Endometrial microvascular endothelial cells (primary cell): ENCODE measurements around the gene KDM2B. TPM values are rescaled to one million over a fixed set of nuclear protein-coding genes. Genes with fewer than 3 reads are reported as not detected.

ENCODE experiments used
- in situ Hi-C: cut with HindIII; loops from 2 replicates; pipeline ENCODE4 v1.10.0; 2017; ENCODE audit warnings: low sequenced_read_pairs, low pct_unique_long_range_greater_than_20kb; ENCODE audit errors: inconsistent ontology term
- total RNA-seq: library from RNA; depleted of rRNA; stranded (reverse); fragments of >200 nt; gene quantifications from one replicate; pipeline ENCODE4 v1.2.3, GENCODE V29; 2015; ENCODE audit errors: inconsistent ontology term

The KDM2B gene
- total RNA-seq, 1 donor from 2014 or later, result 25.6 TPM

GRCh38 chr12:121535150-121536053 lies 45.4 kb downstream of the KDM2B start:
- in situ Hi-C loops, result no loop called here

- in situ Hi-C loops, result no loop called here
Observed at GRCh38 chr12:121534495-121535148, 46.2 kb downstream of the KDM2B start.

GRCh38 chr12:121533394-121534090 lies 47.3 kb downstream of the KDM2B start:
- in situ Hi-C loops, result no loop called here

GRCh38 chr12:121532503-121533393 lies 48.1 kb downstream of the KDM2B start:
- in situ Hi-C loops, result no loop called here

GRCh38 chr12:121531356-121531750 lies 49.5 kb downstream of the KDM2B start:
- in situ Hi-C loops, result no loop called here

DNA sequence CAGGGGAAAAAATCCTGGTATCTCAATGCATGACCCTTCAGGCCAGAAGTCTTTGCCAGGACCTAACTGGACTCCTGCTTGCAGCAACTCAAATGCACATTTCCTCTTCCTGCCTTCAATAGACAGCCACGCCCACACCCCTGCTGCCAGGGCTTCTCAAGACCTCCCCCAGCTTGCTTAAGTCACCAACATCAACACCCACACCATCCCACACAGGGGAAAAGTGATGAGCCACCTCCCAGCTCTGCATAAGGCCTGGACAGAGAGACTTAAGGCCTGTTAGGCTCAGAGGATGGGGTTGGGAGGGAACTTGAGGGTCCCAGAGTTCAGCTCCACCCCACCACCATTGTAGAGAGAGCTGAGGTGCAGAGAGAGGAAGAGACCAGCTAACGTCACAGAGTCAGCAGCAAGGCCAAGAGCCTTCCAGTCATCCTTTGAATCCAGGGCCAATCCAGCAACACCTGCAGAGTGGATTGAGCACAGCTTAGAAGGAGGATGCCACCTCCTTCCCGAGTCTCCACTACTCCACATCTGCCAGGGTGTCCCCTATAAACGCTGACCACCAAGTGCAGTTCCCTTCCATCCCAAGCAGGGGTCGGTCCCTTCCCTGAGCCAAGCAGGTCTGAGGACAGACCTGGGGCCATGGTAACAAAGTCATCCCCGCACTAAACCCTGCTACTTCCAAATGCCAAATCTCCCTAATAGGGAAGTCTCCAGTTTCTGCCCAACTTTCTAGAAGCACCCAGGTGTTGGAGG lies 50.0 kb downstream of the KDM2B start:
- in situ Hi-C loops, result no loop called here

GRCh38 chr12:121529184-121529583 lies 51.6 kb downstream of the KDM2B start:
- in situ Hi-C loops, result no loop called here

DNA sequence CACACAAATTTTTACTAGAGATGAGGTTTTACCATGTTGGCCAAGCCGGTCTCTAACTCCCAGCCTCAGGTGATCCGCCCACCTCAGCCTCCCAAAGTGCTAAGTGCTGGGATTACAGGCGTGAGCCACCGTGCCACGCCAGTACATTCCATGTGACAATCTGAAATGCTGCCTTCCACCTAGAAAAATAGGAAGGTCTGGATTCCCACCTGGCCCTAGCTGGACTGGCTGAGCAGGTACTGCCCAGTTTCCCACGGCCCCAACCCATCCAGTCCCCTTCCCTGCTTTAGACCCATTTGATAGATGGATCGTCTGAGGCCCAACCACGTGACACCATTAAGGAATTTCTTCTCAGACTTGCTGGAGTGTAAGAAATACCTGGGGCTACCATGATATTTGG lies 55.4 kb downstream of the KDM2B start:
- in situ Hi-C loops, result no loop called here

GRCh38 chr12:121524196-121524916 lies 56.5 kb downstream of the KDM2B start:
- in situ Hi-C loops, result no loop called here

DNA sequence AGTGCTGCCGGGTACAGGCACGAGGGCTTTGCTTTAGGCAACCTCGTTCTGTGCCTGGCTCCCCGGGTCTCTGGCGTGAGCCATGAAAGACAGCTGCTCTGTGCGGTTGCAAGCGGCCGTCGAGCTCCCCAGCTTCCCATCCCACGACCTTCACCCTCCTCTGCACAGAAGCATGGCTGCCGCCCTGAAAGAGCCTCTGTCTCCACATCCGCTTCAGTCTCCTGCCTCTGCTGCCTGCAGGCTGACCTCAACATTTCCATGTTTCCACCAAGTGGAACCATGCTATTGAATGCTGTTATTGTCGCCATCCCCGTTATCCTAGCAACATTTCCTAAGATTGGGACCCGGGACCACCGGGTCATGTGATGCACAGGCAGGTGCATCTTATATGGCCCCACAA lies 57.1 kb downstream of the KDM2B start:
- in situ Hi-C loops, result no loop called here

DNA sequence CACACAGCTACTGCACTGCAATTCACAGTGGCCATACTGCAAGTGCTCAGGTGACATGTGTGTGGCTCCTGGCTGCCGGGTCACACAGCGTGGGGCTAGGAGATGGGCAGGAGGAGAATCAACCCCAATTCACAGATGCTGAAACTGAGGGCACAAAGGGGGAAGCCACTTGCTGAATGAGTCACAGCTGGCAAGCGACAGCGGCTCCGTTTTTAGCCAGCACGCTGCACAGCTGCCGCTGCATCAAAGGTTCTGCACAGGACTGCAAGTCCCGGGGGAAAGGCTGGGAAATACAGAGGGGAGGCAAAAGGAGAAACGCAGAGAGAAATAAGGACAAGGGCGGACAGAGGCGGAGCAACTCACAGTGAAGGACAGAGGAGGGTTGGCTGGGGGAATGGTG lies 57.9 kb downstream of the KDM2B start:
- in situ Hi-C loops, result no loop called here

DNA sequence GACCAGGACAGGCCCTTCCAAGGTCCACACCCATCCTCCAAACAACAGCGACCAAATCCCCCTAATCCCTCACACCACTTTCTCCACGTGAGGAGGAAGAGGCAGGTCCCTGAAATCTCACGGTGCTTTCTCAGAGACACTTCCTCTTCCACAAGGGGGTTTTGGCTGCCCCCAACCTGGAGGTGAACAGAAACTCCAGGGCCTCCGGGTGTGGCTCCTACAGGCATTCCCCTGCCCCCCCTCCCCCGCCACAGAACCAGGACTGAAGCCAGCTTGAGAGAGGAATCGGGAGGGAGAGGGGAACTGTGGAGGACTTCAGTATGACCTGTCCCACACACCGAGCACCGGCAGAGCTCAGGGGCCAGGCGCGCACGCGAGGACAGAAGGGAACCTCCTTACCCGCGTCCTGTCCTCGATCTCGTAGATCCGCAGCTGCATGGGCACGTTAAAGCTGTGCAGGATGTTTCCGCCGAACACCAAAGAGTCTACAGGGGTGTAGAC lies 60.2 kb downstream of the KDM2B start:
- in situ Hi-C loops, result no loop called here

DNA sequence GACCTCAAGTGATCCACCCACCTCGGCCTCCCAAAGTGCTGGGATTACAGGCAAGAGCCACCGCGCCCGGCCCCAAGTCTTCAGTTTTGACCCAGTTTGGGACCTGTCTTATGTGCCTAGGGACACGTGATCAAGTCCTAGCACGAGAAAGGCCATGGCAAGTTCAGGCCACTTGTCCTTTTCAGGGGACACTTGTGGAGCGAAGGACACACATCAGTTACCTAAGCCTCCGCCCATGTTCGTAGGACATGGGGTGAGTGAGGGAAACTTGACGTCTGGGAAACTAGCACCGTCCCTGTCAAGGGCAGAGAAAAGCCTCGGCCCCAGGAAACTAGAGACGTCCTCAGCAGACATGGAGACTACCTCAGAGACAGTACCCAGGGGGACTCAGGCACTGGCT lies 60.7 kb downstream of the KDM2B start:
- in situ Hi-C loops, result no loop called here

DNA sequence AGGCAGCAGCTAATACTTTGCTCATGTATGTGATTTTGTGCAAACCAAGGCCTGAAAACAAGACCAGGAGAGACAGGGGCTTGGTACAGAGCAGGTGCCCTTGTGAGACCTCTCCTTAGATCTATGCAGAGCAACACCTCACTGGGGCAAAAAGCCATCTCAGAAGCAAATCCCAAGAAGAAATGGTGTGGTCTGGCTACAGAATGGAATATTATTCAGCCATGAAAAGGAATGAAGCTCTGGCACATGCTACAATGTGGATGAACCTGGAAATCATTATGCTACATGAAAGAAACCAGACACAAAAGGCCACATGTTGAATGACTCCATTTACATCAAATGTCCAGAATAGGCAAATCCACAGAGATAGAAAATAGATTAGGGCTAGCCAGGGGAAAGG lies 61.6 kb downstream of the KDM2B start:
- in situ Hi-C loops, result no loop called here

- in situ Hi-C loops, result no loop called here
Observed at GRCh38 chr12:121518656-121519055, 62.2 kb downstream of the KDM2B start.

GRCh38 chr12:121516437-121517011 lies 64.3 kb downstream of the KDM2B start:
- in situ Hi-C loops, result no loop called here

DNA sequence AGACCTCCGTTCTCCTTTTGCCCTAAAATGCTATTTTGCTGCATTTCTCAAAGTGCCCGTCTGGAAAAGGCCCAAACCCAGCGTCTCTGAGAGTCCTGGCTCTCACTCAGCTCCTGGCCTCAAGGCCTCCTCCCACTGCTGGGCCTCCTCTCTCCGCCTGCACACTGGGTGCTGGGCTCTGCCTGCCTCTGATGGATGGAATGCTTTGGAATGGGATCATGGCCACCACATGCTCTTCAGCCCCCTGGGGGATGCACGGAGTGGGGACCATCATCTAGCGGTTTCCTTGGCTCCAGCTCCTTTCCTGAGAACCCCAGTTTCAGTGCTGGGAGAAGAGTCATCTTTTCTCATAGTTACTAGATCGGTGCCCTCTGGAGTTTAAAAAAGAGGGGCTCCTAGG lies 65.2 kb downstream of the KDM2B start:
- in situ Hi-C loops, result no loop called here
